Osteocyte (in vitro differentiated cells): Measurements from ENCODE around the gene UPF1. TPM values are rescaled to one million over a fixed set of nuclear protein-coding genes. Genes with fewer than 3 reads are reported as not detected.
A peak's percentile ranks its signal among the peaks of the same experiment; 100 is the strongest.
"Not testable (repeated sequence)": the region's sequence is repeated elsewhere in the genome, so short reads cannot be mapped to it uniquely, and the experiment has no call there.

Experiments
- DNase-seq: peaks from one replicate; pipeline ENCODE4 v3.0.0; 2021; ENCODE audit warnings: mixed read lengths; ENCODE audit not compliant: unreplicated experiment; ENCODE audit errors: extremely low spot score
- H3K27ac Mint-ChIP-seq: one replicate; pipeline ENCODE4 v1.8.0; 2021; ENCODE audit warnings: mild to moderate bottlenecking, mixed read lengths; ENCODE audit not compliant: unreplicated experiment
- H3K27me3 Mint-ChIP-seq: one replicate; pipeline ENCODE4 v1.8.0; 2021; ENCODE audit warnings: mixed read lengths; ENCODE audit not compliant: unreplicated experiment
- H3K36me3 Mint-ChIP-seq: one replicate; pipeline ENCODE4 v1.8.0; 2021; ENCODE audit warnings: mixed read lengths; ENCODE audit not compliant: unreplicated experiment
- H3K4me1 Mint-ChIP-seq: one replicate; pipeline ENCODE4 v1.8.0; 2021; ENCODE audit warnings: mixed read lengths; ENCODE audit not compliant: unreplicated experiment
- H3K4me3 Mint-ChIP-seq: one replicate; pipeline ENCODE4 v1.8.0; 2021; ENCODE audit warnings: mild to moderate bottlenecking, moderate library complexity, mixed read lengths; ENCODE audit not compliant: unreplicated experiment
- H3K9me3 Mint-ChIP-seq: one replicate; pipeline ENCODE4 v1.8.0; 2021; ENCODE audit warnings: mixed read lengths; ENCODE audit not compliant: unreplicated experiment
- CTCF ChIP-seq: fragments of 200-600 bp; sonication (generic); IDR thresholded peaks from 2 replicates; pipeline ENCODE4 v1.5.0; 2021; ENCODE audit warnings: antibody characterized with exemption, mild to moderate bottlenecking, moderate library complexity
- total RNA-seq: library from RNA; stranded (reverse); gene quantifications from 2 replicates; pipeline ENCODE4 v1.2.1, GENCODE V29; 2021

The UPF1 gene
- total RNA-seq, 1 donor from 2014 or later: 58.0 TPM

GRCh38 chr19:18804643-18805042 lies 27.1 kb upstream of the UPF1 start:
- no peak overlapping the region for H3K27ac Mint-ChIP-seq
- no peak for DNase-seq
- peaks cover 19% of the 10 kb centered on the region for H3K27me3 Mint-ChIP-seq
- H3K9me3 Mint-ChIP-seq: no peaks in the 10 kb centered on the region
- no peak for TF ChIP-seq CTCF
- H3K4me1 Mint-ChIP-seq: no peaks in the 10 kb centered on the region
- no peak overlapping the region for H3K4me3 Mint-ChIP-seq
- no peaks in the 10 kb centered on the region for H3K36me3 Mint-ChIP-seq

DNA sequence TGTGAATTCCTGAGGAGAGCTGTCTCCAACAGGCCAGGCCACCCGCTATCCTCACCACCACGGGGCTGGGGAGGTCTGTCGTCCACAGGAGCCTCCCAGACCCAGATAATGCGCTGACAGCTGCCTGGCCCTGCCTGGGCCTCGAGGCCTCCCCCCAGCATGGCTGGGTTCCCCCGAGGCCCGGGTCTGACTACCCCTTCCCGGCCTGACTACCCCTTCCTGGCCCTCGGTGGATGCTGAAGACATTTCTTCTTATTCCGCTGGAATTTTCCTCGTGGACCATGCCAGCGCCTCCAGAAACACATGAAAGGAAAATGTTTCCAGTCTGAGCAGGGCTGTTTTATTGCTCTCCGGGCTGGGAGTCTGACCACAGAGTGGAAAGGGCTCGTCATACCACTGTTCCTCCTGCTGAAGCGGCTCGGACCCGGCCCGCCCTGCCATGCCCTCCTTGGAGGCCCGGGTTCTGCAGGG lies 23.9 kb upstream of the UPF1 start:
- TF ChIP-seq CTCF: no peak

GRCh38 chr19:18809149-18809868 lies 22.4 kb upstream of the UPF1 start:
- H3K27ac Mint-ChIP-seq: no peak overlapping the region
- TF ChIP-seq CTCF: no peak
- no peaks in the 10 kb centered on the region for H3K36me3 Mint-ChIP-seq
- no peak for DNase-seq
- peaks cover 12% of the 10 kb centered on the region for H3K27me3 Mint-ChIP-seq
- H3K9me3 Mint-ChIP-seq: no peaks in the 10 kb centered on the region
- H3K4me3 Mint-ChIP-seq: no peak overlapping the region
- H3K4me1 Mint-ChIP-seq: peaks cover 6% of the 10 kb centered on the region

More for the DNA sequence above, 23.9 kb upstream of the UPF1 start:
- Mint-ChIP-seq H3K27me3 (peaks cover 8% of the 10 kb centered on the region), H3K36me3 (no peaks in the 10 kb centered on the region), H3K27ac (no peak overlapping the region), H3K4me1 (no peaks in the 10 kb centered on the region), H3K9me3 (no peaks in the 10 kb centered on the region), H3K4me3 (no peak overlapping the region)
- DNase-seq: no peak

DNA sequence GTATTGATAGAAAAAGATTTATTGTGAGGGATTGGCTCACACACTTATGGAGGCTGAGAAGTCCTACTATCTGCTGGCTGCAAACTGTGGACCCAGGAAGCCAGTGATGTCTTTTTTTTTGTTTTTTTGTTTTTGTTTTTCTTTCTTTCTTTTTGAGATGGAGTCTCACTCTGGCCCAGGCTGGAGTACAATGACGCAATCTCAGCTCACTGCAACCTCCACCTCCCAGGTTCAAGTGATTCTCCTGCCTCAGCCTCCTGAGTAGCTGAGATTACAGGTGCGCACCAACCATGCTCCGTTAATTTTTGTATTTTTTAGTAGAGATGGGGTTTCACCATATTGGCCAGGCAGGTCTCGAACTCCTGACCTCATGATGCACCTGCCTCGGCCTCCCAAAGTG lies 20.1 kb upstream of the UPF1 start:
- not testable (repeated sequence) for H3K36me3 Mint-ChIP-seq, DNase-seq, H3K27ac Mint-ChIP-seq, H3K9me3 Mint-ChIP-seq, H3K4me1 Mint-ChIP-seq, H3K4me3 Mint-ChIP-seq
- H3K27me3 Mint-ChIP-seq: peaks cover 12% of the 10 kb centered on the region

DNA sequence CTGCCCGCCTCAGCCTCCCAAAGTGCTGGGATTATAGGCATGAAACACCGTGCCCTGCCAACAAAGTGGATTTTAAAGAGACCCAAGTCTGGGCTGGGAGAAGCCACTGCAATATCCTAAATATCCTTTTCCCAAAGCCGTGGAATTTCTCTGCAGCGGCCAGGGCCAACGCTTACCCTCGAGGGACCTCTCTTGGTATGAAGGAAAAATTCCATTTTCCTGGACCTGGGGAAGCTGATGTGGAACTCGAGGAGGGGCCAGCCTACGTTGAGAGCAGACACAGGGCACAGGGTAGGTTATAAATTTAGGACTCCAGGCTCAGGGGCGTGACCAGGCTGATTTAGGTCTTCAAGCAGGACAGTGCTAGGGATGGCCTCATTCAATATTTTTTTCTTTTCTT lies 17.7 kb upstream of the UPF1 start:
- Mint-ChIP-seq H3K4me1 (peaks cover 6% of the 10 kb centered on the region), H3K9me3 (no peaks in the 10 kb centered on the region), H3K36me3 (no peaks in the 10 kb centered on the region), H3K4me3 (no peak overlapping the region), H3K27me3 (peaks cover 12% of the 10 kb centered on the region), H3K27ac (no peak overlapping the region)
- no peak for DNase-seq
- peak; percentile 49 for TF ChIP-seq CTCF
